AG09309 (cell line): ENCODE data around the gene RNPEP.
"Not testable (repeated sequence)": the region's sequence is repeated elsewhere in the genome, so short reads cannot be mapped to it uniquely, and the experiment has no call there.

Source experiments
- DNase-seq: peaks from one replicate; pipeline ENCODE4 v3.0.0-alpha.2; 2010; ENCODE audit warnings: low read depth
- H3K4me3 ChIP-seq: 2 replicates; pipeline ENCODE4 v1.5.1; 2011; ENCODE audit warnings: mild to moderate bottlenecking, low read depth, low read length, moderate library complexity; ENCODE audit not compliant: control insufficient read depth
- CTCF ChIP-seq: IDR thresholded peaks from 2 replicates; pipeline ENCODE4 v1.5.1; 2011; ENCODE audit warnings: mild to moderate bottlenecking, low read depth, low read length, inconsistent platforms; ENCODE audit not compliant: insufficient read depth, control insufficient read depth; ENCODE audit errors: missing control alignments

Gene RNPEP

GRCh38 chr1:202018468-202019234 is 36.2 kb downstream of the RNPEP start:
- H3K4me3 ChIP-seq, result no peak overlapping the region
- DNase-seq, result no peak
- no peak for TF ChIP-seq CTCF

- not testable (repeated sequence) for DNase-seq, H3K4me3 ChIP-seq
These were observed 36.7 kb downstream of the RNPEP start for GRCh38 chr1:202019235-202019558.

GRCh38 chr1:202023001-202023433 is 40.6 kb downstream of the RNPEP start:
- no peak for TF ChIP-seq CTCF
- no peak for DNase-seq
- no peak overlapping the region for H3K4me3 ChIP-seq

- peak; percentile 77 for DNase-seq
These were observed 46.8 kb downstream of the RNPEP start for GRCh38 chr1:202029171-202029665.

GRCh38 chr1:202029727-202030126 is 47.3 kb downstream of the RNPEP start:
- no peak for DNase-seq
- no peak for TF ChIP-seq CTCF

More at GRCh38 chr1:202029171-202029665, 46.8 kb downstream of the RNPEP start:
- H3K4me3 ChIP-seq, result no peak overlapping the region
- no peak for TF ChIP-seq CTCF

GRCh38 chr1:202031796-202032195 is 49.3 kb downstream of the RNPEP start:
- H3K4me3 ChIP-seq, result no peak overlapping the region
- TF ChIP-seq CTCF, result no peak
- DNase-seq, result no peak

More at GRCh38 chr1:202029727-202030126, 47.3 kb downstream of the RNPEP start:
- no peak overlapping the region for H3K4me3 ChIP-seq

GRCh38 chr1:202034149-202034682 is 51.8 kb downstream of the RNPEP start:
- no peak for TF ChIP-seq CTCF
- no peak overlapping the region for H3K4me3 ChIP-seq
- DNase-seq, result no peak
